Measurements from ENCODE around the gene WBP1L.
A peak's percentile ranks its signal among the peaks of the same experiment; 100 is the strongest.
"Not testable (repeated sequence)": the region's sequence is repeated elsewhere in the genome, so short reads cannot be mapped to it uniquely, and the experiment has no call there.

WBP1L gene

GRCh38 chr10:102814453-102814871 lies 70.7 kb downstream of the WBP1L start:
- DNase-seq, result no peak

- no peak for DNase-seq
These were observed 71.3 kb downstream of the WBP1L start for GRCh38 chr10:102814873-102815661.

GRCh38 chr10:102815790-102816549 lies 72.2 kb downstream of the WBP1L start:
- DNase-seq, result no peak

GRCh38 chr10:102817175-102817574 lies 73.4 kb downstream of the WBP1L start:
- no peak for DNase-seq

- DNase-seq, result no peak
These were observed 75.3 kb downstream of the WBP1L start for GRCh38 chr10:102819054-102819453.

- DNase-seq, result not testable (repeated sequence)
These were observed 76.3 kb downstream of the WBP1L start for GRCh38 chr10:102820008-102820407.

- no peak for DNase-seq
These were observed 78.5 kb downstream of the WBP1L start for GRCh38 chr10:102822222-102822621.

- no peak for DNase-seq
These were observed 80.9 kb downstream of the WBP1L start for GRCh38 chr10:102824664-102825063.

- DNase-seq, result no peak
These were observed 82.5 kb downstream of the WBP1L start for GRCh38 chr10:102826148-102826796.

GRCh38 chr10:102827597-102827975 lies 83.8 kb downstream of the WBP1L start:
- DNase-seq, result no peak

GRCh38 chr10:102831322-102832071 lies 87.7 kb downstream of the WBP1L start:
- no peak for DNase-seq

- no peak for DNase-seq
These were observed 88.5 kb downstream of the WBP1L start for GRCh38 chr10:102832248-102832647.

- DNase-seq, result no peak
These were observed 89.2 kb downstream of the WBP1L start for GRCh38 chr10:102832987-102833386.

GRCh38 chr10:102834143-102834542 lies 90.4 kb downstream of the WBP1L start:
- DNase-seq, result no peak

- DNase-seq, result peak; percentile 54
These were observed 91.3 kb downstream of the WBP1L start for GRCh38 chr10:102835007-102835482.

GRCh38 chr10:102837230-102837721 lies 93.5 kb downstream of the WBP1L start, which contains the start of gene CYP17A1:
Gene CYP17A1 (minus strand): TSS chr10:102837413. CDS start chr10:102837361, 52 bp downstream.
- DNase-seq, result peak; percentile 1

- DNase-seq, result not testable (repeated sequence)
These were observed 94.7 kb downstream of the WBP1L start for GRCh38 chr10:102838276-102838927.

GRCh38 chr10:102841827-102842345 lies 98.1 kb downstream of the WBP1L start:
- DNase-seq, result no peak

- DNase-seq, result not testable (repeated sequence)
These were observed 99.4 kb downstream of the WBP1L start for GRCh38 chr10:102843139-102843538.

- DNase-seq, result not testable (repeated sequence)
These were observed 100.5 kb downstream of the WBP1L start for GRCh38 chr10:102844190-102844776.

GRCh38 chr10:102845352-102845902 lies 101.7 kb downstream of the WBP1L start:
- no peak for DNase-seq
